ENCODE data around the gene BLM. TPM values are rescaled to one million over a fixed set of nuclear protein-coding genes. Genes with fewer than 3 reads are reported as not detected.
"Not testable (repeated sequence)": the region's sequence is repeated elsewhere in the genome, so short reads cannot be mapped to it uniquely, and the experiment has no call there.

Gene BLM
- total and polyA plus RNA-seq, 2 donors = 13.2 to 25.6 TPM

DNA sequence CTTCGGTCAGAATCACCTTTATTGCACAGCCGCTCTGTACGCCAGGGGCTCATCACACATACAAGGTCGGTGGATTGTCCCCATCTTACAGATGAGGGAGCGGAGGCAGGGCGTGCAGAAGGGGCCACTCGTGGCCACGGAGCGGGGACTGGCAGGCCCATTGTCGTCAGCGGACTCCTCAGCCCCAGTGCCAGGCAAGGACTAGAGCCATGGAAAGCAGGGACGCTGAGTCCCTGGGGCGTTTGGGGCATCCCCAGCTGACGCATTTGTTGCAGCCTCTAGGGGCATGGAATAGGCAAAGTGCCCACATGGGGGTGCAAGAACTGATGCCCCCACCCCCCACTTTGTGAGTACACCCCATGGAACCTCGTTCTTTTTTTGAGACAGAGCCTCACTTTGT is 121.4 kb downstream of the BLM start:
- Histone ChIP-seq H3K4me3 (ENCODE audit: low read length in 2 of 2) (no peak overlapping the region), H3K4me1 (ENCODE audit: control insufficient read depth in 2 of 2, insufficient read depth in 2 of 2, low read length in 2 of 2) (peaks cover 6 to 26% of the 10 kb centered on the region in 2 donors), H3K27me3 (ENCODE audit: control insufficient read depth in 2 of 2, insufficient read depth in 1 of 2, low read length in 1 of 2) (no peaks in the 10 kb centered on the region), H3K27ac (ENCODE audit: low read depth in 1 of 2, low read length in 1 of 2) (no peak overlapping the region), H3K36me3 (ENCODE audit: control insufficient read depth in 2 of 2, insufficient read depth in 2 of 2, low read length in 1 of 2) (no peaks in the 10 kb centered on the region), H3K9me3 (ENCODE audit: control insufficient read depth in 2 of 2, insufficient read depth in 1 of 2, low read length in 1 of 2) (peaks cover 0 to 3% of the 10 kb centered on the region in 2 donors)
- DNase-seq (ENCODE audit: low read depth in 6 of 9, low spot score in 9 of 9) = no peak
- WGBS = 78% methylated on average over 15 of the region's 15 CpGs

DNA sequence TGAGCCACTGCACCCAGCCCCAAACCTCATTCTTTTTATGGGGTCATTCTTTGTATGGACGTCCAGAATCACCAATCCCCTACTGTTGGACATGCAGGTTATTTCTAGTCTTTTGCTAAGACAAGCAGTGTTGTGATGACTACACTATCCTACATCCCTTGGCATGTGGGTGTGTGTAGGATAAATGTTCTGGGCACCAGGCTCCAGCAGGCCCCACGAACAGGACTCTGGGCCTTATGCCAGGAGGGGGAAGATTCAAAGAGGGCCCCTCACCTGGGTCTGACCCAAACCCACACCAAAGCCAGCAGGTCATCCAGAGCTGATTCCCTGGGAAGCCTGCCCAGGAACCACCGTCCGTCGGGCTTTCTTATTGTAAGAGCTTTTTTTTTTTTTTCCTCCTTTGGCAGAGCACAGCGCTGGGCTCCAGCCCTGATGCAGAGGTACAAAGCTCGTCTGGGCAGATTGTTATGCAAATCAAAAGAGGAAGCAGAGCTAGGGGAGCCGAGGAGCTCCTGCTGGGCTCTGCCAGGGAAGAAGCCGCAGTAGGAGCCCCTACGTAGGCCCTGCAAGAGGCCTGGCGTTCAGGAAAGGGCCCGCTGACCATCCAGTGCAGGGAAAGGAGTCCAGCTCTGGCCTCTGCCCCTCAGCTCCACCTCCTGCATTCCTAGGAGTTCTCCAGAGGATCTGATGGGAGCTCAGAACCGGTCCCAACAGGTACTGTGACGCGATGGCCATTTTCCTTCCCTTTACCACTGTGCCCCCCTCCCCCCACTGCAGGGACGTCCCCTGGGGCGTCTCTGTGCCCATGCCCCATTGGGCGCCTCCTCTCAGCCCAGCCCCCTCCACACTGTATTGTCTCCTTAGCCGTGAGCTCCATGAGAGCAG is 122.3 kb downstream of the BLM start:
- Histone ChIP-seq H3K36me3 (ENCODE audit: control insufficient read depth in 2 of 2, insufficient read depth in 2 of 2, low read length in 1 of 2) (no peaks in the 10 kb centered on the region), H3K27me3 (ENCODE audit: control insufficient read depth in 2 of 2, insufficient read depth in 1 of 2, low read length in 1 of 2) (no peaks in the 10 kb centered on the region), H3K27ac (ENCODE audit: low read depth in 1 of 2, low read length in 1 of 2) (peak overlapping the region in 1 of 2 donors; percentile 82), H3K4me3 (ENCODE audit: low read length in 2 of 2) (no peak overlapping the region), H3K4me1 (ENCODE audit: control insufficient read depth in 2 of 2, insufficient read depth in 2 of 2, low read length in 2 of 2) (peaks cover 6 to 26% of the 10 kb centered on the region in 2 donors), H3K9me3 (ENCODE audit: control insufficient read depth in 2 of 2, insufficient read depth in 1 of 2, low read length in 1 of 2) (peaks cover 0 to 3% of the 10 kb centered on the region in 2 donors)
- WGBS = 33% methylated on average over 19 of the region's 19 CpGs
- DNase-seq (ENCODE audit: low read depth in 6 of 9, low spot score in 9 of 9) = peak in 1 of 9 donors; percentile 47

DNA sequence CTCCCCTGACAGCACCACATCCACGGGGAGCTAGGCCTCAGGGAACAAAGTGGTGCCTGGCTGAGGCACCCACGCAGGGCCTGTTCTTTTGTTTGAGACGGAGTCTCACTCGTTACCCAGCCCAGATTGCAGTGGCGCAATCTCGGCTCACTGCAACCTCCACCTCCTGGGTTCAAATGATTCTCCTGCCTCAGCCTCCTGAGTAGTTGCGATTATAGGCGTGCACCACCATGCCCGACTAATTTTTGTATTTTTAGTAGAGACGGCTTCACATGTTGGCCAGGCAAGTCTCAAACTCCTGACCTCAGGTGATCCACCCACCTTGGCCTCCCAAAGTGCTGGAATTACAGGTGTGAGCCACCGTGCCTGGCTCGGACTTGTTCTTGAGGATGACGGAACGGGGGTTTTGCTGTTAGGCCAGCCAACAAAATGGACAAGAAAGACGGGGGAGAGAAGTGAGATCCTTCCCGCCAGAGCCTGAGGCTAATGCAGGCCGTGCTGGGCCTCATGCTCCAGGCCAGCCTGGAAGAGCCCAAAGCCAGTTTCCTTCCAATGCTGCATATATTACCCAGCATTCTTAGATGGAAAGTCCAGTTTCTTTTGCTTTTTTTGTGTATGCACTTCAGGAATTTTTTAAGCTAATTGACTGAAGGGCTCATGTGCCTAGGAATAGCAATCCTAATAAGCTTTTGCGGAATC is 123.2 kb downstream of the BLM start:
- Histone ChIP-seq H3K9me3 (ENCODE audit: control insufficient read depth in 2 of 2, insufficient read depth in 1 of 2, low read length in 1 of 2) (peaks cover 0 to 3% of the 10 kb centered on the region in 2 donors), H3K4me3 (ENCODE audit: low read length in 2 of 2) (no peak overlapping the region), H3K27ac (ENCODE audit: low read depth in 1 of 2, low read length in 1 of 2) (peak overlapping the region in 1 of 2 donors; percentile 82), H3K4me1 (ENCODE audit: control insufficient read depth in 2 of 2, insufficient read depth in 2 of 2, low read length in 2 of 2) (peaks cover 6 to 26% of the 10 kb centered on the region in 2 donors), H3K27me3 (ENCODE audit: control insufficient read depth in 2 of 2, insufficient read depth in 1 of 2, low read length in 1 of 2) (no peaks in the 10 kb centered on the region), H3K36me3 (ENCODE audit: control insufficient read depth in 2 of 2, insufficient read depth in 2 of 2, low read length in 1 of 2) (no peaks in the 10 kb centered on the region)
- WGBS = 92% methylated on average over 18 of the region's 18 CpGs
- no peak for DNase-seq (ENCODE audit: low read depth in 6 of 9, low spot score in 9 of 9)

DNA sequence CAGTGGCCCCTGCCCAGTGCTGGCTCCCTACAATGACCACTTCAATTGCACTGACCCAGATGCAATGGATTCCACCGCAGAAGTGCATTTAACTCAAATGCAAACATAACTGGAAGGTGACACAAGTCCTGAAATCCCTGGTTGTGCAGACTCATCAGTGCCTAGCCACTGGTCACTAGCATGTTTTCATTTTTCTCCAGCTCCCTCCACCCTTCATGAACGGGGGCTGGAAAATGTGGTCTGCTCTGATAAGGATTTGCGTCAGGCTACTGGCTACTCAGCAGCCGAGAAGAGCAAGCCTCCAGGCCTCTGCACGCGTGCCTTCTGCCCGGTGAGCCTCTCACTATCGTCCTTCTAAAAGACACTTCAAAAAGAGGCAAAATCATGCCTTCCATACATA is 123.8 kb downstream of the BLM start:
- peaks cover 6 to 26% of the 10 kb centered on the region in 2 donors for H3K4me1 ChIP-seq (ENCODE audit: control insufficient read depth in 2 of 2, insufficient read depth in 2 of 2, low read length in 2 of 2)
- 96% methylated on average over 8 of the region's 8 CpGs for WGBS
- no peak overlapping the region for H3K27ac ChIP-seq (ENCODE audit: low read depth in 1 of 2, low read length in 1 of 2)

DNA sequence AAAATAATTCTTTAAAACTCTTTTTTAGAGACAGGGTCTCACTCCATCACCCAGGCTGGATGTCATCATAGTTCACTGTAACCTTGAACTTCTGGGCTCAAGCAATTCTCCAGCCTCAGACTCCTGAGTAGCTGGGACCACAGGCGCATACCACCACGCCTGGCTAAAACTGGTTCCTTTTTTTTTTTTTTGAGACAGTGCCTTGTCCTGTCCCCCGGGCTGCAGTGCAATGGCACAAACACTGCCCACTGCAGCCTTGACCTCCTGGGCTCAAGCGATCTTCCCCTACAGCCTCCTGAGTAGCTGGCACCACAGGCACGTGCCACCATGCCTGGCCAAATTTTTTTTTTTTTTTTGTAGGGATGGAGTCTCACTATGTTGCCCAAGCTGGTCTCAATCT is 127.5 kb downstream of the BLM start:
- H3K27me3 ChIP-seq (ENCODE audit: control insufficient read depth in 2 of 2, insufficient read depth in 1 of 2, low read length in 1 of 2) = no peaks in the 10 kb centered on the region
- H3K36me3 ChIP-seq (ENCODE audit: control insufficient read depth in 2 of 2, insufficient read depth in 2 of 2, low read length in 1 of 2) = no peaks in the 10 kb centered on the region
- peaks cover 4 to 6% of the 10 kb centered on the region in 2 donors for H3K4me1 ChIP-seq (ENCODE audit: control insufficient read depth in 2 of 2, insufficient read depth in 2 of 2, low read length in 2 of 2)
- no peak overlapping the region for H3K27ac ChIP-seq (ENCODE audit: low read depth in 1 of 2, low read length in 1 of 2)
- no peak overlapping the region for H3K4me3 ChIP-seq (ENCODE audit: low read length in 2 of 2)
- WGBS = 90% methylated on average over 5 of the region's 5 CpGs
- DNase-seq (ENCODE audit: low read depth in 6 of 9, low spot score in 9 of 9) = no peak
- H3K9me3 ChIP-seq (ENCODE audit: control insufficient read depth in 2 of 2, insufficient read depth in 1 of 2, low read length in 1 of 2) = no peaks in the 10 kb centered on the region

More for the DNA sequence above, 123.8 kb downstream of the BLM start:
- Histone ChIP-seq H3K4me3 (ENCODE audit: low read length in 2 of 2) (no peak overlapping the region), H3K36me3 (ENCODE audit: control insufficient read depth in 2 of 2, insufficient read depth in 2 of 2, low read length in 1 of 2) (no peaks in the 10 kb centered on the region), H3K27me3 (ENCODE audit: control insufficient read depth in 2 of 2, insufficient read depth in 1 of 2, low read length in 1 of 2) (no peaks in the 10 kb centered on the region), H3K9me3 (ENCODE audit: control insufficient read depth in 2 of 2, insufficient read depth in 1 of 2, low read length in 1 of 2) (peaks cover 0 to 3% of the 10 kb centered on the region in 2 donors)
- DNase-seq (ENCODE audit: low read depth in 6 of 9, low spot score in 9 of 9) = no peak

DNA sequence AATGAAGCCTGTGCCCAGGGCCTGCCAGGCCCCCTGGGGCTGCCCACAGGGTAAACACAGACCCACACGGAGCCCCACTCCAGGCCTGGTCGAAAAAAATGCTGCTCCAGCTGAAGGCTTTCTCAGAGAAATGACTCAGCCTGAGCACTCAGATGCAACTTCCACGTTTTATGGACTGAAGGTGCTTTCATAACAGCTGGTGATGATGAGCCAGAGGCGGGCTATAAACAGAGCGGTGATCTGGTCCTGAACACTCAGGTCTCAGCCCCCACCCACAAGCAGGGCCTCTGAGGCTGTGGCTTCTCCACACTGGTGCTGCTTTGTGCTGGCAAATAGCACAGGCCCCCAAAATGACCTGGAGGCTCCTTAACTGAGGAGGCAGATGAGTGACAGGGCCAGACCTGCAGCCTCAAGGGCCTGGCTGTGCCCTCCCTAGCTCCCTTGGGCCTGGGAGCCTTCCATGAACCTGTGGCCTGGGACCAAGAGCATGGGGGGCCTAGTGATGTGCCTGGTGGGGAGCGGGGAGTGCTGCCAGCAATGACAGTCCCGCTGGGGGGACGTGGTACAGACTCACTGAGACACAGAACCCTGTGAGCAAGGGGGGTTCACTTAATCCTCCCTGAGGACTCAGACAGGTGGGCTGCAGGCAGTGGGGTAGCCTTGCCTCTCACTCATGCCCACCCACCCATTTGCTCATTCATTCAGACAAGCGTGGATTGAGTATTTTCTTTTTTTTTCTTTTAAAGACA is 128.2 kb downstream of the BLM start:
- Histone ChIP-seq H3K27me3 (ENCODE audit: control insufficient read depth in 2 of 2, insufficient read depth in 1 of 2, low read length in 1 of 2) (no peaks in the 10 kb centered on the region), H3K36me3 (ENCODE audit: control insufficient read depth in 2 of 2, insufficient read depth in 2 of 2, low read length in 1 of 2) (no peaks in the 10 kb centered on the region)
- 67% methylated on average over 9 of the region's 9 CpGs for WGBS

DNA sequence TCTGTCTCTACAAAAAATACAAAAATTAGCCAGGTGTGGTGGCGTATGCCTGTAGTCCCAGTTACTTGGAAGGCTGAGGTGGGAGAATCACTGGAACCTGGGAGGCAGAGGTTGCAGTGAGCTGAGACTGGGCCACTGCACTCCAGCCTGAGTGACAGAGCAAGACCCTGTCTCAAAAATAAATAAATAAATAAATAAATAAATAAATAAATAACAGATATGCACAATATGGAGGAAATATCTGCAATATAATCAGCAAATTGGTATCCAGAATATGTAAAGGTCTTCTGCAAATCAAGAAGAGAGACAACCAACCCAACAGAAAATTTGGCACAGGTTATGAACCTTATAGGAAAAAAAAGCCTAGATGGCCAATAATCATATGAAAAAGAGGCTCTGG is 132.3 kb downstream of the BLM start:
- not testable (repeated sequence) for H3K4me1 ChIP-seq (ENCODE audit: control insufficient read depth in 2 of 2, insufficient read depth in 2 of 2, low read length in 2 of 2); H3K9me3 ChIP-seq (ENCODE audit: control insufficient read depth in 2 of 2, insufficient read depth in 1 of 2, low read length in 1 of 2)
- WGBS = 96% methylated on average over 1 of the region's 1 CpG

More for the DNA sequence above, 128.2 kb downstream of the BLM start:
- peak overlapping the region in 1 of 2 donors; percentile 15 for H3K27ac ChIP-seq (ENCODE audit: low read depth in 1 of 2, low read length in 1 of 2)
- no peaks in the 10 kb centered on the region for H3K9me3 ChIP-seq (ENCODE audit: control insufficient read depth in 2 of 2, insufficient read depth in 1 of 2, low read length in 1 of 2)
- H3K4me1 ChIP-seq (ENCODE audit: control insufficient read depth in 2 of 2, insufficient read depth in 2 of 2, low read length in 2 of 2) = peaks cover 0 to under 1% of the 10 kb centered on the region in 2 donors
- no peak for DNase-seq (ENCODE audit: low read depth in 6 of 9, low spot score in 9 of 9)
- H3K4me3 ChIP-seq (ENCODE audit: low read length in 2 of 2) = no peak overlapping the region

DNA sequence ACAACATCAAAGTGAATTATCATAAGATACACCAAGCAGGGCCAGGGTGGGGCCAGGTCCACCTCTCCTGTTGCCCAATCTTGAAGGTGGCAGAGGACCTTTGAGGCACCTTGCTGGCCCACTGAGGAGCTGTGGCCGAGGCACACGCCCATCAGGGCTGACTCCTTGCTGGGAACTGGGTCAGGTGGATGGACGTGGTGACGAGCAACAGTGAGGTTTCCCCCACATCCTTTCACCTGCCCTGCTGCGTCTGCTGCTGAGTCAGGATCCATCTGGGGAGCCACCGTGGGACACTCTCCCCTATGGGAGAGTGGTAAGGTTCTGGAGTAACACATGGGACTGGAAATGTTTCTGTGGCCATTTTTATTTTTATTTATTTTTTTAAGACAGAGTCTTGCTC is 134.0 kb downstream of the BLM start:
- Histone ChIP-seq H3K27me3 (ENCODE audit: control insufficient read depth in 2 of 2, insufficient read depth in 1 of 2, low read length in 1 of 2) (no peaks in the 10 kb centered on the region), H3K27ac (ENCODE audit: low read depth in 1 of 2, low read length in 1 of 2) (no peak overlapping the region), H3K9me3 (ENCODE audit: control insufficient read depth in 2 of 2, insufficient read depth in 1 of 2, low read length in 1 of 2) (no peaks in the 10 kb centered on the region), H3K36me3 (ENCODE audit: control insufficient read depth in 2 of 2, insufficient read depth in 2 of 2, low read length in 1 of 2) (no peaks in the 10 kb centered on the region), H3K4me3 (ENCODE audit: low read length in 2 of 2) (no peak overlapping the region), H3K4me1 (ENCODE audit: control insufficient read depth in 2 of 2, insufficient read depth in 2 of 2, low read length in 2 of 2) (peaks cover 0 to 12% of the 10 kb centered on the region in 2 donors)
- no peak for DNase-seq (ENCODE audit: low read depth in 6 of 9, low spot score in 9 of 9)
- WGBS = 39% methylated on average over 6 of the region's 6 CpGs

More for the DNA sequence above, 132.3 kb downstream of the BLM start:
- H3K4me3 ChIP-seq (ENCODE audit: low read length in 2 of 2); H3K27me3 ChIP-seq (ENCODE audit: control insufficient read depth in 2 of 2, insufficient read depth in 1 of 2, low read length in 1 of 2); H3K27ac ChIP-seq (ENCODE audit: low read depth in 1 of 2, low read length in 1 of 2); DNase-seq (ENCODE audit: low read depth in 6 of 9, low spot score in 9 of 9); H3K36me3 ChIP-seq (ENCODE audit: control insufficient read depth in 2 of 2, insufficient read depth in 2 of 2, low read length in 1 of 2): not testable (repeated sequence)

All from thymus (tissue), 11 donors.